Stimulated activated CD8-positive, alpha-beta memory T cell treated with anti-CD3 and anti-CD28 coated beads, Interleukin-4, amount 100 ng/mL, for 1 hour (primary cell): ENCODE results near the gene SHROOM1.

Source experiments
- DNase-seq, 2 donors: peaks; one replicate each; pipeline ENCODE4 v3.0.0-alpha.2; 2020; ENCODE audit warnings: low read depth in 2 of 2, low spot score in 1 of 2

SHROOM1 gene

GRCh38 chr5:132853790-132854189, 23.3 kb upstream of the SHROOM1 start:
- DNase-seq: no peak

DNA sequence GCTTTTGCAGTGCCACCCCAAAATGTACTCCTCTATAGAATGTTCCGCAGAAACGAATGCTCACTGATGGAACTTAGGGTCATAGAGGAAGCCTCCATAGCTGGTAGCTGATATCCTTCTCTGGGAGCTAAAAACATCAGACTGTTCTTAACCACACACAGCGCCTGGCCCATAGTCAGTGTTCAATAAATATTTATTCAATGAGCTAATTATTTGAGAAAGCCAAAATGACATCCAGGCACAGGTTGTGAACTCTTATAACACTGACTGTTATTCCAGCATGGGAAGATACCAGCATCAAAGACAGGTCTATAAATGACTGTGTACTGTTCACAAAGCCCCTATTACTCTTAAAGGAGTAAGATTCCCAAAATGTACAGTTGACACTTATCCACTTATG, 22.9 kb upstream of the SHROOM1 start:
- no peak for DNase-seq

GRCh38 chr5:132850066-132850465, 19.6 kb upstream of the SHROOM1 start:
- no peak for DNase-seq

GRCh38 chr5:132849347-132849746, 18.9 kb upstream of the SHROOM1 start:
- no peak for DNase-seq

- DNase-seq: no peak
Measured at GRCh38 chr5:132848270-132848669, 17.8 kb upstream of the SHROOM1 start.

DNA sequence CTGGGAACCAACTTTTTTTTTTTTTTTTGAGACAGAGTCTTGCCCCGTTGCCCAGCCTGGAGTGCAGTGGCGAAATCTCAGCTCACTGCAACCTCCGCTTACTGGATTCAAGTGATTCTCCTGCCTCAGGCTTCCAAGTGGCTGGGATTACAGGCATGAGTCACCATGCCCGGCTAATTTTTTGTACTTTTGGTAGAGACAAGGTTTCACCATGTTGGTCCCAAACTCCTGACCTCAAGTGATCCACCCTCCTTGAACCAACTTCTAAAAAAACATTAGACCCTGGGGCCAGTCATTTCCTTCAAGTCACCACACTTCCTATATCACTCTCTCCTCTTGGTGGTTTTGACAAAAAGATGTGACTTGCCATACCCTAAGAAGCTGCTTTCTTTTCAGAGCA, 10.9 kb upstream of the SHROOM1 start:
- no peak for DNase-seq

DNA sequence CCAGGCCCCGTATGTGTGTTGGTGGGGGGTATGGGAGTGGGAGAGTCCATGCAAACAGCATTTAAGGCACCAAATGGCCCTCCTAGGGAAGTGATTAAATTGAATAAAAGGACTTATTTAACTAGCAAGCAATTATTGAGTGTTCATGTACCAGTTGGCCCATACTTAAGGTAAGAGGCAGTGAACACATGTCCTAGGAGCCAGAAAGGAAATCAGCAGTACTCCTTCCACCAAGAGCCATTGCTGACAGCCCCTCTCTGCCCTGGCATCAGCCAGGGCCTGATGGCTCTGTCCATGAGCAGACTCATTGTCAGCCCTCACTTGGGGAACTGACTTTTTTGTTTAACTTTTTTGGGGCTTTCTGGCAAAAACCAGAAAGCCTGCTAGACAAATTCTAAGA, 10.4 kb upstream of the SHROOM1 start:
- no peak for DNase-seq

- no peak for DNase-seq
Measured at GRCh38 chr5:132840313-132840712, 9.9 kb upstream of the SHROOM1 start.

GRCh38 chr5:132839426-132840301, 9.2 kb upstream of the SHROOM1 start:
- DNase-seq: no peak

DNA sequence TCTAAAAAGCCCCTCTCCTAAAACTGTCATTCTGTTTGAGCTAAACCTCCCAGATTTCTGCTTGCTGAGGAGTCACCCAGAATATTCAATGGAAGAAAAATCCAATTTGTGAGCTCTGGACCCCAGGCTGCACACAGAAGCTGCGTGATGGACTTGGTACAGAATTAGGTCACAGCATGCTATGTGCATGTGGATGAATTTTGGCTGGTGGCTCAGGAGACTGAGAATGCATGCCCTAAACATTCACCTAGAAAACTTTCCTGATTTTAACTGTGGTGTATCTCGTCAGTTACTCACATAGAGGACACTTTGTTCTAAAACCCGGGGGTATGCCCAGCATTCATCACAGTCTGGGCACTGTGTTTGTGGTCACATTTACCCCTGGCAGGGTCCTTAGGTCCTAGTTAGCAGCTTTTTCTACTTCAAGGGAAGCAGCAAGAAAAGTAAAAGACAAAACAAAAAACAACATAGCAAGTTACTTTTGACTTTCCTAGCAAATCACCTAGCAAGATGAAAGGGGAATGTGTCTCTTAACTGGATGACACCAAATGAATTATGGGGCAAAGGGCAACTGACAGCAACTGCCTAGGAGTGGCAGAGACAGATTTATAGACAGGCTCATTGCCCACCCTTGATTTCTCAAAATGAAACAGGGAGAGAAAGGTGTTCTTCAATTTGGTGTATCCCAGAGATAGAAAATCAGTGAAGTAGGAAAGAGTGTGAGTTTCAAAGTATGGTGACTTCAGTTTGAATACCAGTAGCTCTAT, 8.3 kb upstream of the SHROOM1 start:
- no peak for DNase-seq

GRCh38 chr5:132837868-132838267, 7.4 kb upstream of the SHROOM1 start:
- no peak for DNase-seq

DNA sequence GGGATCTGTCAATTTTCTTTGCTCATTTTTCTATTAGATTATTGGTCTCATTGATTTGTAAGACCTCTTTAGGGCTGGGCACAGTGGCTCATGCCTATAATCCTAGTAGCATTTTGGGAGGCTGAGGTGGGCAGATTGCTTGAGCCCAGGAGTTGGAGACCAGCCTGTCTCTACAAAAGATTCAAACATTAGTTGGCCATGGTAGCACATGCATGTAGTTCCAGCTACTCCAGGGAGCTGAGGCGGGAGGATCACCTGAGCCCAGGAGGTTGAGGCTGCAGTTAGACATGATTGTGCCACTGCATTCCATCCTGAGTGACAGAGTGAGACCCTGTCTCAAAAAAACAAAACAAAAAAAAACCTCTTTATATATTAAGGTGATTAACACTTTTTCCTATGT, 6.4 kb upstream of the SHROOM1 start:
- DNase-seq: no peak

GRCh38 chr5:132834057-132834456, 3.6 kb upstream of the SHROOM1 start:
- DNase-seq: no peak

DNA sequence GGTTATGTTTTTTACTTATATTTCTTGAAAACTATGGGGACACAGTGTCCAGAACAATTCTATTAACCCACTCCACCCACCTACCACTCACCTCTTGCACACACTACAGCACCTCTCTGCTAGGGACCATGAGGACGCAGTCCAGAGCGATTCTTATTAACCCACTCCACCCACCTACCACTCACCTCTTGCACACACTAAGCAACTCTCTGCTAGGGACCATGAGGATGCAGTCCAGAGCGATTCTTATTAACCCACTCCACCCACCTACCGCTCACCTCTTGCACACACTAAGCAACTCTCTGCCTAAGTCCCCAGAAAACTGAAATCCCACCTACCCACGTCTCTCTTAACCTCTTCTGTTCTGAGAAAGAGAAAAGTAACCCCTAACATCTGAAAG, 2.2 kb upstream of the SHROOM1 start:
- no peak for DNase-seq

- no peak for DNase-seq
Measured at GRCh38 chr5:132831095-132831860, 831 bp upstream of the SHROOM1 start.

GRCh38 chr5:132829742-132830435, 558 bp downstream of the SHROOM1 start:
- DNase-seq: peak; percentile 33 to 44

DNA sequence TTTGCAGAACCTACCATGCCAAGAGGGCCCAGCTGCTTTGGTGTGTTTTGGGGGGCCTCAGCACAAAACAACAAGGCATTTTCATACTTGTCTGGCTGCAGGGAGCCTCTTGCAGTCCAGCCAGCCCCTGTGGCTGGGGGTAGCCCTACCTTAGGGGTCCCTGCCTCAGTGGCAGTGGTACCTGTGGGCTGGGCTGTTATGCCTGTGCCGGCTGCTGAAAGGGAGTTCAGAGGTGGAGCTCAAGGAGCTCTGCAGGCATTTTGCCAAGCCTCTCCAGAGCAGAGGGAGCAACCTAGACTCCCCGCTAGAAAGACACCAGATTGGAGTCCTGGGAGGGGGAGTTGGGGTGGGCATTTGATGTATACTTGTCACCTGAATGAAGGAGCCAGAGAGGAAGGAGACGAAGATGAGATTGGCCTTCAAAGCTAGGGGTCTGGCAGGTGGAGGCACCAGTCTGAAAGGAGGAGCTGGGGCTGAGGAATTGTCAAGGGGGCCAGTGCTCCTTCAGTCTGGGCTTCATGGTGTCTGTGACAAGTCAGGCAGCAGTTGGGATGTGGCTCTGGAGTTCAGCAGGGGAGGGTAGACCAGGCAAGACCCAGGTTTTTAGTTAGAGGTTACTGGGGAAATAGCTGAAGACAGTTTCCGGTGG, 1.5 kb downstream of the SHROOM1 start:
- DNase-seq: no peak

GRCh38 chr5:132827943-132828673, 2.3 kb downstream of the SHROOM1 start:
- DNase-seq: no peak

DNA sequence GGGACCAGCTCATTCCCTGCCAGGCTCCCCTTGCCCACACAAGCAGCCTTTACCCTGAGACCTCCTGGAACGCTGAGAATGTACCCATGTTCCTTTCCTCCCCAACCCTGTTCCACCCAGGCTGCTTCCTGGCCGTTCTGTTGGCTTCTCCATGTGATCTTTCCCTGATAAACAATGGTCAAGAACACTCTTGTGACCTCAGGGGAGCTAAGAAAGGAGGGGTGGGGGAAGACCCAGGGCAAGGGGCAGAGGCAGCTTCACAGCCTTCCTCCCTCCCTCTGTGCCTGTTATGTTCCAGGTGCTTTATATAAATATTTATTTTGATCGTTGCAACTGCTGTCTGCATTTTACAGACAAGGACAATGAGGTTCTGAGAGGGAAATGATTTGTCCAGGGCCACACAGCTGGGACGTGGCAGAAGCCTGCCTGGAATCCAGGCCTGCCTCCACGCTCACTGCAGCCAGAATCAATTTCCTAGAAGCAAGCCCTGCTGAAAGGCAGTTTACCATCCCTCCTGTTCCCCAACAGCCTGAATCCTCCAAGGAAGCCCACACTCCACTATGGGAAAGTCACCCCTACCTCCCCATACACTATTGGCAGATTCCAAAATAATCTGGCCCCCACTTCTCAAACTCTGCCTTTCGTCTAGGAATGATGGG, 3.9 kb downstream of the SHROOM1 start:
- no peak for DNase-seq
